NT2/D1 (cell line): ENCODE results near the gene NCDN.

ENCODE experiments used
- SUZ12 ChIP-seq: IDR thresholded peaks from 2 replicates; pipeline ENCODE4 v1.6.1; 2011; ENCODE audit not compliant: insufficient read length, insufficient read depth; ENCODE audit errors: extremely low read depth
- YY1 ChIP-seq: IDR thresholded peaks from 2 replicates; pipeline ENCODE4 v1.6.1; 2011; ENCODE audit not compliant: insufficient read length, insufficient read depth
- ZNF274 ChIP-seq: IDR thresholded peaks from 2 replicates; pipeline ENCODE4 v1.6.1; 2011; ENCODE audit warnings: mild to moderate bottlenecking, low read depth, low read length

DNA sequence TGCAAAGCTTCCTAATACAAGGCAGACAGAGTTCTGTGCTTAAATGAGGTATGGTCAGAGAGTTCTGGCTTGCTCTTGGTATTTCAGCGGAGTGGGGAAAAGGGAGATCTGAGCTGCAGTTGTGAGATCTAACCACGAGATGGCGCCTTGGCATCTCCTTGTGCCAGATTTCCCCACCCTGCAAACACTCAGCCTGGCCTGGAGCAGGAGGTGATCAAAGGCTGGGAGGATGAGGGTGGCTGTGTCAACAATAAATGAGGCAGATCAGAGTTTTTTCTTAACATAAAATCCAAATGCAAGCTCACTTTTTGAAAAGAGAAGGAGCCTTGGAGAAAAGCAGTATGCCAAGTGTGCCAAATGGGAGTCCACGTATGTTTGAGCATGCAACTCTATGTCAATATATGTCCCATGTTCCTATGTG, 11.4 kb downstream of the NCDN start:
- TF ChIP-seq SUZ12 (no peak), YY1 (no peak), ZNF274 (no peak)
